COLO668 (cell line): ENCODE measurements around the gene AMPH.

Experiments used
- DNase-seq: peaks from one replicate; lab custom pipeline; 2025; ENCODE audit not compliant: unreplicated experiment; lab: John Stamatoyannopoulos, UW

The AMPH gene

GRCh38 chr7:38545977-38546376 is 85.2 kb downstream of the AMPH start:
- no peak for DNase-seq

DNA sequence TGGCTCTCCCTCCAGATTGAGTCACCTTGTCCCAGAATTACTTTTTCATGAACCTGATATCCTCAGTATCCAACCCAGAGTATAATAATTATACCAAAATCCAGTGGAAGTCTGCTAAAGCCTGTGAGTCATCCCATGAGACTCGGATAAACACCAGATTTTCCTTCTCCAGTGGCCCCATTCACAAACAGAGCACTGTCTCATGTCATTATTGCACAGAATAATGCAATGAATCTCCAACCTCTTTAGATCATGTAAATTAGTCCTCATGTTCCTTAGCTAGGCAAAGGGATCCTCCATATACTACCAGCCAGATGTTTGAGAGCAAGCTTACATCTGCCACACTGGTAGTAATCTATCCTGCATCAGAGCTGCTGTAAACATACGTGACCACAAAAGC is 89.0 kb downstream of the AMPH start:
- DNase-seq = no peak

- DNase-seq = no peak
Observed at GRCh38 chr7:38541440-38541839, 89.7 kb downstream of the AMPH start.

GRCh38 chr7:38539477-38540081 is 91.6 kb downstream of the AMPH start:
- DNase-seq = no peak

DNA sequence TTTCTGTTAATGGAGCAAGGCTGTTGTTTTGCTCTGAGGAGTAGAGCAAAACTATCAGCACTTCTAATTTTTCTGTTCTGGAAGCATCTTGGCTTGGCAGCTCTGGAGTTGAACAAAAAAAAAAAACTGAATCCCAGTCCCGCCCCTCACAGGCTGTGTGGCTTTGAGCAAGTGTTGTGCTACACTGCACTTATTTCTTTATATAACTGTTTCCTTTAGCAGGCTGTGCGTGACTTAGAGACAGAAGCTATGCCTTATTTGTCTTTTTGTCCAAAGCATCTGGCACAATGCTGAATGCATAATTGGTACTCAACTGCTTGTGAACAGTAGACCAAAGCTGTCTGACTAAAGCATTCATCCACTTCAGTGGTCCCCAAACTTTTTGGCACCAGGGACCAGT is 96.1 kb downstream of the AMPH start:
- DNase-seq = no peak

GRCh38 chr7:38525857-38526256 is 105.3 kb downstream of the AMPH start:
- DNase-seq = no peak

GRCh38 chr7:38524786-38525185 is 106.4 kb downstream of the AMPH start:
- DNase-seq = no peak

DNA sequence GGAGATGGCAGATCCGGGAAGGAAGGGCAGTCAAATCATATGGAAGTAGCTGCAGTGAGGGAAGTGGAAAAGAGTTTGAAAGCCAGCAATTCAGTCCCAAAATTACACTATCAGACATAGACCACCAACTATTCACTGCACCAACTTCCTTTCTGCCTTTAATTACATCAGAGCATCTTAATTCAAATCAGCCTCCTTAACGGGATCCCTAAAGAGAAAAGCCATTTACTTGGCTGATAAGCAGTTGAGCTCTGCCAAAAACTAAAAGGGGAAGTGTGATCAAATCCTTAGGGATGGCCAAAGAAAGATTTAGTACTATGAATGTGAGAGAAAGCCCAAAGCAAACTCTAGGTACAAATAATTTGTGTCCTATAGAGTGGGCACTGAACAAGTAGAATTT is 110.4 kb downstream of the AMPH start:
- no peak for DNase-seq

- DNase-seq = no peak
Observed at GRCh38 chr7:38518541-38518940, 112.6 kb downstream of the AMPH start.

GRCh38 chr7:38512704-38513103 is 118.5 kb downstream of the AMPH start:
- DNase-seq = no peak

DNA sequence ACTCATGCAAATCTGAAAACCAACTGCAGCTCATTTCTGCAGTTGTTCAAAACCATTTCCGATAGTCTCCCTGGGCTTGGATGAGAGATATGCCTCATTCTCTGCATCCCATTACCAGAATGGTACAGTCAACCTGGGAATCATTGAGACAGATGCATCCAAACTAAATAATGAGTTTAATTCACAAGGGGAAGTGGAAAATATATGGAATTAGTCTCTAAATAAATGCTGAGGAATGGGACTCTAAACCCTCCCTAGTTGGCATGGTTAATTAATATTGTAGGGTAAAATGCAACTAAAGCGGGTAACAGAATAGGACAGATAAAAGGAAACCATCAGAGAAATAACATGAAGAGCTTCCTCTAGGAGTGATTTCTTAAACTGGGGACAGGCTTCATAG is 118.9 kb downstream of the AMPH start:
- DNase-seq = no peak

DNA sequence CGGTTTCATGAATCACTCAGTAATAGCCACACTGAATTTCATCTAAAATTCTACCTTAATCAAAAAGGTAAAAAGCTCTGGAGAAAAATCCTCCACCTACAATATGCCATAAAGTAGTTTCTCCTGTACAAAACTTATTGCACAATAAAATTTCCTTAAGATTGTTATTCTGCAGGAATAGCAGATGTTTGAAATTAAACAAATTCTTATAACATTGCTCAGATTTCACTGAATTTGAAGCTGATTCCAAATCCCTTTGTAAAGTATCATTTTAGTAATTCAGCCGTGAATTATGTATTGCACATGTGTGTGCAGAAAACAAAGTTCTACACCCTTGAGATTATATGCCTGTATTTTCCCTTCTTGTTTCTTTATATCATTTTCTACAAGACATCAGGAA is 123.8 kb downstream of the AMPH start:
- no peak for DNase-seq

DNA sequence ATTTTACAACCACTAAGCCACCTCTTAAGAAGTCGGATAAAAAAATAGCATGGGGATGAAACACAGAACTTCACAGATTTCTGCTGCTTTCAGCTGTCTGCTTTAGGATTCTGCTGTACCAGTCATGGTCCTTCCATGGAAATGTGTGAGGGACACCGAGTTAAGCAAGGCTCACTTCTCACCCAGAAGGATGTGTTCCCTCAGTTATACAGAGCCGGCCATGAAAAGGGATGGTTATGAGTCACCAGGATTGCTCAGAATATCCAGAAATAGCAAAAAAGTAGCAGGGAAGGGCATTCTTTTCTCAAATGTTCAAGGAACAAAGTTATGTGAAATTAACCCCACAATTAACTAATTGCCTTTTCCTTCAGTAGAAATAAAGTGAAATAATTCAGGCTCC is 124.4 kb downstream of the AMPH start:
- no peak for DNase-seq

- no peak for DNase-seq
Observed at GRCh38 chr7:38506004-38506403, 125.2 kb downstream of the AMPH start.

GRCh38 chr7:38504684-38505083 is 126.5 kb downstream of the AMPH start:
- DNase-seq = no peak

- DNase-seq = no peak
Observed at GRCh38 chr7:38502848-38503247, 128.3 kb downstream of the AMPH start.

GRCh38 chr7:38502289-38502688 is 128.9 kb downstream of the AMPH start:
- no peak for DNase-seq

DNA sequence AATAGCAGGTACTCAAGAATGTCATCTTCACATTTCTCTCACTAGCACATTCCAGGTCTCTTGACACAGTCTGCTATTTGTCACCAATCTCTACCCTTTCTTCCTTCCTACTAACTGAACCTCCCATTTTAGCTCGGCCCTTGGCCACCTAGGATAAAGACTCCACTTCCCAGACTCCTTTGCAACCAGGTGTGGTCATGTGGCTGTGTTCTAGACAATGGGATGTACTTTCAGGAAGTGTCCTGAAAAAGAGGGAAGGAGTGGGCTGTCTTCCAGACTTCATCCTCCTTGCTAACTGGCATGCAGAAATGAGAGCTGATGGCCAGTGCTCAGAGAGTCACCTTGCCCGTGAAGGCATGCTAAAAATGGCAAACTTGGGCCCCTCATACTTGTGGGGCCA is 139.2 kb downstream of the AMPH start:
- DNase-seq = no peak

DNA sequence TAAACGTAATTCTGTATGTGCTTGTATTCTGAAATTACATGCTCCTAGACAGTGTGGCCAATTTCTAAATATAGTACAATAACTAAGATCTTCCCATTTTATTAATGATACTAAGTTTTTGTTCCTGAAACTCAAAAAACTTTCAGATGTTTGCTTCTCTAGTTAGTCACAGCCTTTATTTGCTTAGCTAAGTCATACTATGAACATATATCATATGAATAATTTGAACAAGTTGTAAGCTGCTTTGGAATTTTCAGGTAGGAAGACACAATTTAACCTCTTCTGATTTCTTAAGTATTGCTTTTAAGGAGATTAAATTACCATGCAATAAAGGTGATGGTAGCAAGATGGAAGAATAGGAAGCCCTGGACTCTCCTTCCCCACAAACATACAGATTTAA is 148.7 kb downstream of the AMPH start:
- no peak for DNase-seq

- no peak for DNase-seq
Observed at GRCh38 chr7:38481401-38481800, 149.8 kb downstream of the AMPH start.

- DNase-seq = no peak
Observed at GRCh38 chr7:38478404-38478803, 152.8 kb downstream of the AMPH start.

DNA sequence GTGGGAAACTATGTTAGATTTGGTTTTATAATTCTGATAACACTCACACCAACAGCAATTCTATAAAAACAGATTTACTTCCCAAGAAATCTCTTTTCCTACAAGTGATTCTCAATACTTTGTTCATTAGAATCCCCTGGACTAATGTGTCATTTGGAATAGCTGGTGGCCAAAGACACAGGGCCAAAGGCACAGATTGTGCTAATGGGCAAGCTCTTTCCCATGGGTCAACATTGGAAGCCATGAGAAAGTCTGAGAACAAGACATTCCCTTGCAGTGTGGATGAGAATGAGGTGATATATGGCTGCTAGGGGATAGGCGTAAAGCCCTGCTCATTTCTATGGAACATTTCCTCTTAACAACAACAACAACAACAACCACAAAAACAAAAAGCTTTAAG is 153.8 kb downstream of the AMPH start:
- no peak for DNase-seq

DNA sequence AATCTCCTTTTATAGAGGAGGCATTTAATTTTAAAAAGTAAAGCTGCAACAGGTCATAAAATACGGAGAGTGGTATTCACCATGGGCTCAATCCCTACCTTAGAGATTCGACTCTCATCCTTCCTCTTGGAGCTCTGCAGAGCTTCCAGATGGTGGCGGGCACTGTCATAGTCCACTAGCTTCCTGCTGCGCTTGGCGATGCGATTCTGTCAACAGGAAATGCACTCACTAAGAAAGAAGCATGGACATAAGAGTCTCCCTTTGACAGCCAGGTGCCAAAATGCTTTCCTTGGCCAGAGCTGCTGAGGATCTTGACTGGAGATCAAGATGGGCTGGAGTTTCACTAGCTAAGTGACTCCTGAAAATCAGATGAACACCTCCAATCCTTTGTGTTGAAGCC is 154.4 kb downstream of the AMPH start:
- DNase-seq = no peak

DNA sequence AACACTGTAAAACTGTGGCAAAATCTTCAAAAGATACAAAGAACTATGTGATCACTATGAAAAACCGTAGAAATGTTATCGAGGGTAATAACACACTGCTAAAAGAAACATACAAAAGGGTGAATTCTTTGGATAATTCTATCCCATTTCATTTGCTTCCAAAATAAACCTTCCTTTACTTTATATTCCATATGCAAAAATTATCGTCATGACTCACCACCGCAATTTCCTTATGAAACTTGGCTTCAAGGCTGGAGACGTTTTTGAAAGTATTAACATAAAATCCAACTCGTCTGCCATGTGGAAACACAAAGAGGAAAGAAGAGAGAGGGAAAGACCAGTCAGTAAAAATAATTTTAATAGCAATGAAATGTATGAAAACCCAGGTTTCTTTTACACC is 165.2 kb downstream of the AMPH start:
- no peak for DNase-seq
